Measurements from ENCODE around the gene DAPK1.

DAPK1 gene

GRCh38 chr9:87670572-87671264 lies 173.1 kb downstream of the DAPK1 start:
- no peak for TF ChIP-seq CTCF (IDR thresholded peaks at IDR 0.05; ENCODE audit: low read depth, low read length)
- in situ Hi-C loops (cut with HindIII; ENCODE audit: low sequenced_read_pairs): no loop called here
- DNase-seq (ENCODE audit: low read depth, low spot score): no peak
- H3K4me3 ChIP-seq (ENCODE audit: low read depth, low read length): no peak overlapping the region

GRCh38 chr9:87671478-87671877 lies 173.8 kb downstream of the DAPK1 start:
- DNase-seq (ENCODE audit: low read depth, low spot score): no peak
- in situ Hi-C loops (cut with HindIII; ENCODE audit: low sequenced_read_pairs): no loop called here
- no peak for TF ChIP-seq CTCF (IDR thresholded peaks at IDR 0.05; ENCODE audit: low read depth, low read length)
- H3K4me3 ChIP-seq (ENCODE audit: low read depth, low read length): no peak overlapping the region

- no peak for TF ChIP-seq CTCF (IDR thresholded peaks at IDR 0.05; ENCODE audit: low read depth, low read length)
- in situ Hi-C loops (cut with HindIII; ENCODE audit: low sequenced_read_pairs): no loop called here
- no peak overlapping the region for H3K4me3 ChIP-seq (ENCODE audit: low read depth, low read length)
- no peak for DNase-seq (ENCODE audit: low read depth, low spot score)
Measured at GRCh38 chr9:87671925-87672324, 174.3 kb downstream of the DAPK1 start.

GRCh38 chr9:87672586-87672985 lies 174.9 kb downstream of the DAPK1 start:
- H3K4me3 ChIP-seq (ENCODE audit: low read depth, low read length): no peak overlapping the region
- DNase-seq (ENCODE audit: low read depth, low spot score): no peak
- in situ Hi-C loops (cut with HindIII; ENCODE audit: low sequenced_read_pairs): no loop called here
- TF ChIP-seq CTCF (IDR thresholded peaks at IDR 0.05; ENCODE audit: low read depth, low read length): no peak

GRCh38 chr9:87673446-87674120 lies 175.9 kb downstream of the DAPK1 start:
- no peak overlapping the region for H3K4me3 ChIP-seq (ENCODE audit: low read depth, low read length)
- in situ Hi-C loops (cut with HindIII; ENCODE audit: low sequenced_read_pairs): no loop called here
- TF ChIP-seq CTCF (IDR thresholded peaks at IDR 0.05; ENCODE audit: low read depth, low read length): no peak
- no peak for DNase-seq (ENCODE audit: low read depth, low spot score)

GRCh38 chr9:87674565-87675299 lies 177.1 kb downstream of the DAPK1 start:
- H3K4me3 ChIP-seq (ENCODE audit: low read depth, low read length): no peak overlapping the region
- in situ Hi-C loops (cut with HindIII; ENCODE audit: low sequenced_read_pairs): no loop called here
- no peak for DNase-seq (ENCODE audit: low read depth, low spot score)
- TF ChIP-seq CTCF (IDR thresholded peaks at IDR 0.05; ENCODE audit: low read depth, low read length): no peak
